Nephron (organoid): Measurements from ENCODE around the gene KASH5.
A peak's percentile ranks its signal among the peaks of the same experiment; 100 is the strongest.

Experiments
- H3K27ac Mint-ChIP-seq, 3 experiments: 2 replicates each; pipeline ENCODE4 v1.8.0; 2020; ENCODE audit warnings: mixed read lengths in 3 of 3, mild to moderate bottlenecking in 2 of 3, moderate library complexity in 1 of 3
- H3K27me3 Mint-ChIP-seq: 2 replicates; pipeline ENCODE4 v1.8.0; 2021; ENCODE audit warnings: low read depth, mild to moderate bottlenecking, moderate library complexity, mixed read lengths
- H3K36me3 Mint-ChIP-seq: 2 replicates; pipeline ENCODE4 v1.8.0; 2020; ENCODE audit warnings: low read depth, mixed read lengths
- H3K4me1 Mint-ChIP-seq: 2 replicates; pipeline ENCODE4 v1.8.0; 2020; ENCODE audit warnings: mixed read lengths
- H3K4me3 Mint-ChIP-seq, 3 experiments: 2 replicates each; pipeline ENCODE4 v1.8.0; 2020; ENCODE audit warnings: mild to moderate bottlenecking in 3 of 3, mixed read lengths in 3 of 3, moderate library complexity in 2 of 3
- H3K9me3 Mint-ChIP-seq: 2 replicates; pipeline ENCODE4 v1.8.0; 2020; ENCODE audit warnings: mixed read lengths
- CTCF ChIP-seq, 3 experiments: fragments of 200-600 bp; sonication (generic); IDR thresholded peaks; one replicate each; pipeline ENCODE4 v1.5.0; 2021; ENCODE audit warnings: antibody characterized with exemption in 3 of 3; ENCODE audit not compliant: unreplicated experiment in 3 of 3

KASH5 gene

GRCh38 chr19:49427855-49428546 is 40.0 kb downstream of the KASH5 start:
- Mint-ChIP-seq H3K4me1 (peaks cover 25% of the 10 kb centered on the region), H3K9me3 (peaks cover 7% of the 10 kb centered on the region), H3K27ac (no peak overlapping the region), H3K4me3 (peak overlapping the region; percentile 64 to 71 (median 68)), H3K36me3 (no peaks in the 10 kb centered on the region), H3K27me3 (peaks cover 98% of the 10 kb centered on the region)
- no peak for TF ChIP-seq CTCF (IDR thresholded peaks at IDR 0.05; ENCODE audit: unreplicated experiment in 3 of 3)

- Mint-ChIP-seq H3K4me1 (peaks cover 20% of the 10 kb centered on the region), H3K27ac (no peak overlapping the region), H3K9me3 (peaks cover 9% of the 10 kb centered on the region), H3K4me3 (peak overlapping the region; percentile 49 to 69 (median 64)), H3K36me3 (peaks cover 4% of the 10 kb centered on the region), H3K27me3 (peaks cover 98% of the 10 kb centered on the region)
- no peak for TF ChIP-seq CTCF (IDR thresholded peaks at IDR 0.05; ENCODE audit: unreplicated experiment in 3 of 3)
Observed at GRCh38 chr19:49428547-49429451, 40.8 kb downstream of the KASH5 start.

GRCh38 chr19:49430172-49430677 is 42.2 kb downstream of the KASH5 start:
- H3K4me1 Mint-ChIP-seq = peaks cover 17% of the 10 kb centered on the region
- peaks cover 98% of the 10 kb centered on the region for H3K27me3 Mint-ChIP-seq
- no peak overlapping the region for H3K4me3 Mint-ChIP-seq
- peaks cover 4% of the 10 kb centered on the region for H3K36me3 Mint-ChIP-seq
- TF ChIP-seq CTCF (IDR thresholded peaks at IDR 0.05; ENCODE audit: unreplicated experiment in 3 of 3) = no peak
- peaks cover 9% of the 10 kb centered on the region for H3K9me3 Mint-ChIP-seq
- no peak overlapping the region for H3K27ac Mint-ChIP-seq

GRCh38 chr19:49430678-49431329 is 42.8 kb downstream of the KASH5 start:
- no peak for TF ChIP-seq CTCF (IDR thresholded peaks at IDR 0.05; ENCODE audit: unreplicated experiment in 3 of 3)

GRCh38 chr19:49431330-49431749 is 43.3 kb downstream of the KASH5 start:
- H3K36me3 Mint-ChIP-seq = peaks cover 4% of the 10 kb centered on the region
- H3K4me1 Mint-ChIP-seq = peaks cover 15% of the 10 kb centered on the region
- TF ChIP-seq CTCF (IDR thresholded peaks at IDR 0.05; ENCODE audit: unreplicated experiment in 3 of 3) = no peak
- no peak overlapping the region for H3K27ac Mint-ChIP-seq
- peaks cover 9% of the 10 kb centered on the region for H3K9me3 Mint-ChIP-seq
- peaks cover 98% of the 10 kb centered on the region for H3K27me3 Mint-ChIP-seq
- no peak overlapping the region for H3K4me3 Mint-ChIP-seq

More at GRCh38 chr19:49430678-49431329, 42.8 kb downstream of the KASH5 start:
- Mint-ChIP-seq H3K9me3 (peaks cover 9% of the 10 kb centered on the region), H3K36me3 (peaks cover 4% of the 10 kb centered on the region), H3K4me1 (peaks cover 17% of the 10 kb centered on the region), H3K4me3 (no peak overlapping the region), H3K27me3 (peaks cover 98% of the 10 kb centered on the region), H3K27ac (no peak overlapping the region)
